Esophagus squamous epithelium (tissue), 5 donors: Measurements from ENCODE around the gene PAIP1. TPM values are rescaled to one million over a fixed set of nuclear protein-coding genes. Genes with fewer than 3 reads are reported as not detected.
"Not testable (repeated sequence)": the region's sequence is repeated elsewhere in the genome, so short reads cannot be mapped to it uniquely, and the experiment has no call there.

Experiments used
- DNase-seq: peaks from one replicate; lab custom pipeline; 2025; lab: John Stamatoyannopoulos, UW
- H3K27ac ChIP-seq, 4 donors: fragments of 200-600 bp; sonication (generic); one replicate each; pipeline ENCODE4 v1.5.1; 2016 to 2019; ENCODE audit warnings: mild to moderate bottlenecking in 1 of 4
- H3K27me3 ChIP-seq, 4 donors: fragments of 200-600 bp; sonication (generic); 1 replicate in 3 of 4; 2 replicates in 1 of 4; pipeline versions ENCODE4 v1.5.1 to v1.6.0; 2017 to 2021; ENCODE audit warnings: antibody characterized with exemption in 1 of 4
- H3K36me3 ChIP-seq, 3 donors: fragments of 200-600 bp; sonication (generic); one replicate each; pipeline ENCODE4 v1.5.1; 2016 to 2019
- H3K4me1 ChIP-seq, 3 donors: fragments of 200-600 bp; sonication (generic); one replicate each; pipeline ENCODE4 v1.5.1; 2017 to 2019
- H3K4me3 ChIP-seq, 4 donors: fragments of 200-600 bp; sonication (generic); 1 replicate in 3 of 4; 2 replicates in 1 of 4; pipeline ENCODE4 v1.5.1; 2016 to 2019; ENCODE audit warnings: mild to moderate bottlenecking in 2 of 4, moderate library complexity in 1 of 4
- H3K9me3 ChIP-seq, 3 donors: fragments of 200-600 bp; sonication (generic); one replicate each; pipeline ENCODE4 v1.5.1; 2016 to 2019
- CTCF ChIP-seq, 6 experiments: fragments of 450-650 bp in 4 of 6; fragments of 200-600 bp in 2 of 6; sonication (generic) in 2 of 6; IDR thresholded peaks; one replicate each; pipeline ENCODE4 v1.5.1; 2016 to 2019; ENCODE audit warnings: antibody characterized with exemption in 6 of 6, mild to moderate bottlenecking in 4 of 6, moderate library complexity in 4 of 6
- POLR2A ChIP-seq, 4 donors: fragments of 450-650 bp; IDR thresholded peaks; one replicate each; pipeline ENCODE4 v1.6.1; 2017; ENCODE audit warnings: antibody characterized with exemption in 4 of 4, mild to moderate bottlenecking in 4 of 4, moderate library complexity in 3 of 4
- WGBS, 2 donors: methylation state at CpG; one replicate each; pipeline ENCODE4 v1.1.5; 2018; 5-methylcytosine and 5-hydroxymethylcytosine counted together
- intact Hi-C: fragments of 100-400 bp; cut with DNase I; formaldehyde crosslinking; loops from one replicate; pipeline ENCODE4 v1.15.0; 2022
- total RNA-seq, 4 donors: library from RNA; depleted of rRNA; stranded (reverse); fragments of >200 nt; gene quantifications; one replicate each; pipeline ENCODE4 v1.1.0, GENCODE V29; 2016
- donor health status: DM: yes; HTN: yes; CAD: no.

Gene PAIP1
- total RNA-seq, 4 donors from 2014 or later, result 27.7 to 61.4 (median 51.3) TPM

GRCh38 chr5:43563321-43563720 lies 6.4 kb upstream of the PAIP1 start:
- Histone ChIP-seq H3K27me3 (no peaks in the 10 kb centered on the region), H3K36me3 (no peaks in the 10 kb centered on the region), H3K9me3 (no peaks in the 10 kb centered on the region), H3K4me1 (no peaks in the 10 kb centered on the region), H3K4me3 (no peak overlapping the region), H3K27ac (no peak overlapping the region)
- TF ChIP-seq CTCF (IDR thresholded peaks at IDR 0.05) (no peak), POLR2A (IDR thresholded peaks at IDR 0.05) (no peak)
- 45 to 48% methylated on average over 3 of the region's 3 CpGs for WGBS, 2 donors
- intact Hi-C loops, result no loop called here
- DNase-seq, result no peak

- intact Hi-C loops, result no loop called here
- no peak for DNase-seq
- no peaks in the 10 kb centered on the region for H3K36me3 ChIP-seq
- H3K4me1 ChIP-seq, result peaks cover 0 to 9% (median 0%) of the 10 kb centered on the region in 3 donors
- H3K4me3 ChIP-seq, result no peak overlapping the region
- TF ChIP-seq POLR2A (IDR thresholded peaks at IDR 0.05), result no peak
- TF ChIP-seq CTCF (IDR thresholded peaks at IDR 0.05), result no peak
- no peak overlapping the region for H3K27ac ChIP-seq
- H3K27me3 ChIP-seq, result no peaks in the 10 kb centered on the region
- no peaks in the 10 kb centered on the region for H3K9me3 ChIP-seq
Measured at GRCh38 chr5:43561356-43561755, 4.5 kb upstream of the PAIP1 start.

GRCh38 chr5:43560128-43560527 lies 3.3 kb upstream of the PAIP1 start:
- Histone ChIP-seq H3K4me3 (no peak overlapping the region), H3K27ac (no peak overlapping the region), H3K27me3 (no peaks in the 10 kb centered on the region), H3K4me1 (peaks cover 7 to 17% (median 7%) of the 10 kb centered on the region in 3 donors), H3K36me3 (no peaks in the 10 kb centered on the region), H3K9me3 (no peaks in the 10 kb centered on the region)
- DNase-seq, result no peak
- intact Hi-C loops, result no loop called here
- no peak for TF ChIP-seq POLR2A (IDR thresholded peaks at IDR 0.05)
- TF ChIP-seq CTCF (IDR thresholded peaks at IDR 0.05), result no peak
- 34 to 55% methylated on average over 2 of the region's 2 CpGs for WGBS, 2 donors

GRCh38 chr5:43556607-43556856 lies 345 bp downstream of the PAIP1 start:
- Histone ChIP-seq H3K27ac (peak overlapping the region; percentile 93 to 98 (median 97)), H3K4me1 (peaks cover 14 to 52% (median 26%) of the 10 kb centered on the region in 3 donors), H3K36me3 (peaks cover 0 to 32% (median 3%) of the 10 kb centered on the region in 3 donors), H3K4me3 (peak overlapping the region; percentile 73 to 84 (median 80))
- peak in 1 of 4 donors; percentile 34 for TF ChIP-seq POLR2A (IDR thresholded peaks at IDR 0.05)
- no CpG with 5 or more reads among the region's 30 CpGs for WGBS, 2 donors
- intact Hi-C loops, H3K9me3 ChIP-seq, H3K27me3 ChIP-seq, DNase-seq: not testable (repeated sequence)

- H3K27ac ChIP-seq, result peak overlapping the region; percentile 93 to 98 (median 97)
- no peaks in the 10 kb centered on the region for H3K27me3 ChIP-seq
- no peaks in the 10 kb centered on the region for H3K9me3 ChIP-seq
- DNase-seq, result no peak
- peaks cover 0 to 37% (median 3%) of the 10 kb centered on the region in 3 donors for H3K36me3 ChIP-seq
- TF ChIP-seq CTCF (IDR thresholded peaks at IDR 0.05) (no peak), POLR2A (IDR thresholded peaks at IDR 0.05) (peak in 1 of 4 donors; percentile 22)
- intact Hi-C loops, result no loop called here
- 1 to 2% methylated on average over 12 to 13 of the region's 44 CpGs for WGBS, 2 donors
- peak overlapping the region; percentile 73 to 84 (median 80) for H3K4me3 ChIP-seq
- H3K4me1 ChIP-seq, result peaks cover 14 to 57% (median 26%) of the 10 kb centered on the region in 3 donors
Measured at GRCh38 chr5:43555895-43556606, 826 bp downstream of the PAIP1 start.
